H1 (cell line): ENCODE data around the gene CDH9. TPM values are rescaled to one million over a fixed set of nuclear protein-coding genes. Genes with fewer than 3 reads are reported as not detected.

Experiments used
- CTCF ChIA-PET: fragments of 300-600 bp; sonication (Branson Sonifier 250); formaldehyde crosslinking; loops from one replicate; lab custom pipeline; 2021; ENCODE audit not compliant: partially characterized antibody; lab: Charles Lee
- POLR2A ChIA-PET: fragments of 300-600 bp; sonication (Branson Sonifier 250); formaldehyde crosslinking; loops from one replicate; lab custom pipeline; 2021; ENCODE audit warnings: inconsistent platforms; ENCODE audit not compliant: partially characterized antibody; lab: Charles Lee
- DNase-seq, 2 experiments: peaks; one replicate each; pipeline versions ENCODE4 v3.0.0 to v3.0.0-alpha.2; 2010 to 2022; ENCODE audit warnings: low spot score in 2 of 2, low read depth in 1 of 2, mixed read lengths in 1 of 2
- FAIRE-seq: peaks from 2 replicates; lab custom pipeline; 2011; peaks lifted over from hg19 to GRCh38; lab: Jason Lieb, UNC
- H2AFZ ChIP-seq: 2 replicates; pipeline ENCODE4 v1.8.1; 2012; ENCODE audit warnings: low read length, inconsistent platforms
- H2AK5ac ChIP-seq: 2 replicates; pipeline ENCODE4 v1.6.1; 2013; ENCODE audit warnings: low read depth, low read length
- H2BK120ac ChIP-seq: replicated peaks from 2 replicates; pipeline ENCODE3; 2013; ENCODE audit warnings: low read depth, low read length, inconsistent platforms
- H2BK12ac ChIP-seq: 2 replicates; pipeline ENCODE4 v1.6.1; 2013; ENCODE audit warnings: low read depth, low read length
- H2BK15ac ChIP-seq: 2 replicates; pipeline ENCODE4 v1.6.1; 2013; ENCODE audit warnings: low read length
- H2BK20ac ChIP-seq: 2 replicates; pipeline ENCODE4 v1.6.1; 2013; ENCODE audit warnings: low read length
- H2BK5ac ChIP-seq: 2 replicates; pipeline ENCODE4 v1.6.1; 2013; ENCODE audit warnings: low read depth, low read length
- H3K14ac ChIP-seq: 2 replicates; pipeline ENCODE4 v1.6.1; 2013; ENCODE audit warnings: inconsistent platforms; ENCODE audit not compliant: insufficient read length
- H3K18ac ChIP-seq: 2 replicates; pipeline ENCODE4 v1.6.1; 2013; ENCODE audit warnings: low read length; ENCODE audit errors: extremely low read depth
- H3K23ac ChIP-seq: 2 replicates; pipeline ENCODE4 v1.6.1; 2013; ENCODE audit warnings: inconsistent platforms; ENCODE audit not compliant: insufficient read length
- H3K23me2 ChIP-seq: 2 replicates; pipeline ENCODE4 v1.6.1; 2013; ENCODE audit warnings: low read depth, low read length
- H3K27ac ChIP-seq: 2 replicates; pipeline ENCODE4 v1.6.1; 2011; ENCODE audit warnings: low read depth, low read length, inconsistent platforms
- H3K27me3 ChIP-seq, 4 experiments: replicated peaks in 1 of 4; 1 replicate in 1 of 4; 2 replicates in 3 of 4; pipeline versions ENCODE4 v1.6.1 to v1.8.1; 2011 to 2013; ENCODE audit warnings: low read length in 3 of 4, mild to moderate bottlenecking in 3 of 4, inconsistent platforms in 2 of 4, mixed read lengths in 2 of 4, moderate library complexity in 1 of 4; ENCODE audit not compliant: control insufficient read depth in 3 of 4, insufficient read depth in 3 of 4; ENCODE audit errors: extremely low read depth in 1 of 4
- H3K36me3 ChIP-seq, 4 experiments: 2 replicates each; pipeline versions ENCODE4 v1.6.1 to v1.8.1; 2011 to 2013; ENCODE audit warnings: mild to moderate bottlenecking in 4 of 4, low read length in 3 of 4, moderate library complexity in 2 of 4, control low read depth in 1 of 4, inconsistent platforms in 1 of 4; ENCODE audit not compliant: insufficient read depth in 4 of 4, control insufficient read depth in 2 of 4
- H3K4ac ChIP-seq: replicated peaks from 2 replicates; pipeline ENCODE3; 2013; ENCODE audit warnings: low read length, low read depth, mixed read lengths, inconsistent platforms; ENCODE audit not compliant: insufficient read length
- H3K4me1 ChIP-seq, 4 experiments: replicated peaks in 1 of 4; 1 replicate in 1 of 4; 2 replicates in 3 of 4; pipeline versions ENCODE4 v1.6.1 to v1.8.1; 2011 to 2013; ENCODE audit warnings: low read length in 3 of 4, inconsistent platforms in 2 of 4, mixed read lengths in 1 of 4; ENCODE audit not compliant: insufficient read depth in 4 of 4, control insufficient read depth in 3 of 4
- H3K4me2 ChIP-seq, 2 experiments: 2 replicates each; pipeline versions ENCODE4 v1.6.1 to v1.8.1; 2011 to 2013; ENCODE audit warnings: low read depth in 2 of 2, low read length in 2 of 2, control low read depth in 1 of 2, inconsistent platforms in 1 of 2, mild to moderate bottlenecking in 1 of 2; ENCODE audit not compliant: insufficient read depth in 1 of 2
- H3K4me3 ChIP-seq, 4 experiments: fragments of 200-600, 300-600 bp in 1 of 4; sonication (generic), shearing (Covaris generic), sonication (Bioruptor Twin) in 1 of 4; 2 replicates each; pipeline versions ENCODE4 v1.5.1 to v1.8.1; 2011 to 2016; ENCODE audit warnings: low read length in 4 of 4, low read depth in 3 of 4, control low read depth in 2 of 4, inconsistent platforms in 2 of 4, mild to moderate bottlenecking in 2 of 4, mixed read lengths in 1 of 4, moderate library complexity in 1 of 4; ENCODE audit not compliant: insufficient read depth in 2 of 4; ENCODE audit errors: extremely low read depth in 1 of 4
- H3K56ac ChIP-seq: replicated peaks from 2 replicates; pipeline ENCODE3; 2013; ENCODE audit warnings: low read depth, mild to moderate bottlenecking, mixed read lengths, low read length, inconsistent platforms; ENCODE audit not compliant: insufficient read length
- H3K79me1 ChIP-seq: 2 replicates; pipeline ENCODE4 v1.6.1; 2013; ENCODE audit warnings: low read depth, low read length, control low read depth
- H3K79me2 ChIP-seq, 2 experiments: 2 replicates each; pipeline versions ENCODE4 v1.6.1 to v1.8.1; 2012 to 2013; ENCODE audit warnings: low read length in 2 of 2, mild to moderate bottlenecking in 2 of 2, inconsistent platforms in 1 of 2; ENCODE audit not compliant: insufficient read depth in 2 of 2, control insufficient read depth in 1 of 2
- H3K9ac ChIP-seq, 4 experiments: replicated peaks in 1 of 4; 1 replicate in 1 of 4; 2 replicates in 3 of 4; pipeline versions ENCODE4 v1.6.1 to v1.8.1; 2011 to 2013; ENCODE audit warnings: low read depth in 3 of 4, low read length in 3 of 4, control low read depth in 2 of 4, mild to moderate bottlenecking in 2 of 4, moderate library complexity in 2 of 4, inconsistent platforms in 1 of 4; ENCODE audit errors: extremely low read depth in 1 of 4
- H3K9me3 ChIP-seq, 2 experiments: 2 replicates each; pipeline versions ENCODE4 v1.6.1 to v1.8.1; 2012 to 2013; ENCODE audit warnings: mild to moderate bottlenecking in 2 of 2, moderate library complexity in 2 of 2, control low read depth in 1 of 2, inconsistent platforms in 1 of 2, low read depth in 1 of 2, low read length in 1 of 2, mixed read lengths in 1 of 2; ENCODE audit not compliant: insufficient read depth in 2 of 2
- H4K20me1 ChIP-seq, 2 experiments: replicated peaks in 1 of 2; 2 replicates each; pipeline versions ENCODE3 to v1.8.1; 2011 to 2013; ENCODE audit warnings: inconsistent platforms in 2 of 2, low read length in 2 of 2, mild to moderate bottlenecking in 1 of 2; ENCODE audit not compliant: insufficient read depth in 2 of 2, control insufficient read depth in 1 of 2
- H4K5ac ChIP-seq: 2 replicates; pipeline ENCODE4 v1.6.1; 2013; ENCODE audit warnings: low read length, low read depth, mixed read lengths, inconsistent platforms; ENCODE audit not compliant: insufficient read length
- H4K8ac ChIP-seq: 2 replicates; pipeline ENCODE4 v1.8.0; 2013; ENCODE audit warnings: mild to moderate bottlenecking, moderate library complexity, low read length, inconsistent platforms; ENCODE audit not compliant: insufficient read depth; ENCODE audit errors: extremely low read depth
- H4K91ac ChIP-seq: replicated peaks from 2 replicates; pipeline ENCODE3; 2013; ENCODE audit warnings: low read length, mixed read lengths, inconsistent platforms; ENCODE audit not compliant: insufficient read length
- BCL11A ChIP-seq, 2 experiments: IDR thresholded peaks; one replicate each; pipeline ENCODE4 v1.6.1; 2011; ENCODE audit warnings: low read depth in 2 of 2, low read length in 2 of 2, mild to moderate bottlenecking in 2 of 2
- CBX5 ChIP-seq: fragments of 300-800, 300-1000 bp; sonication (generic); IDR thresholded peaks from 2 replicates; pipeline ENCODE4 v1.7.1; 2016; ENCODE audit warnings: antibody characterized with exemption, low read length, low read depth
- JUND ChIP-seq: IDR thresholded peaks from 2 replicates; pipeline ENCODE4 v1.6.1; 2011; ENCODE audit warnings: mild to moderate bottlenecking, improper control_type of control experiment, low read length
- KDM4A ChIP-seq: IDR thresholded peaks from one replicate; pipeline ENCODE4 v1.7.1; 2012; ENCODE audit warnings: low read depth, mild to moderate bottlenecking, moderate library complexity, low read length, inconsistent platforms; ENCODE audit not compliant: severe bottlenecking
- PHF8 ChIP-seq: fragments of 200-600 bp; sonication (generic); conservative IDR thresholded peaks from 2 replicates; pipeline ENCODE4 v1.7.1; 2012; ENCODE audit warnings: low read depth, mild to moderate bottlenecking, inconsistent platforms, low read length, moderate library complexity
- POLR2A ChIP-seq, 2 experiments: IDR thresholded peaks; 1 replicate in 1 of 2; 2 replicates in 1 of 2; pipeline ENCODE4 v1.6.1; 2011; ENCODE audit warnings: low read depth in 2 of 2, low read length in 2 of 2, mild to moderate bottlenecking in 2 of 2; ENCODE audit errors: control extremely low read depth in 1 of 2
- POLR2AphosphoS5 ChIP-seq: IDR thresholded peaks from 2 replicates; pipeline ENCODE4 v1.6.1; 2011; ENCODE audit warnings: low read depth, low read length
- RNF2 ChIP-seq: fragments of 200-900, 300-1000 bp; sonication (generic); IDR thresholded peaks from 2 replicates; pipeline ENCODE4 v1.7.1; 2016; ENCODE audit warnings: borderline replicate concordance, low read depth, mild to moderate bottlenecking, antibody characterized with exemption, low read length; ENCODE audit not compliant: poor library complexity, severe bottlenecking; ENCODE audit errors: missing control alignments
- SIX5 ChIP-seq: IDR thresholded peaks from 2 replicates; pipeline ENCODE4 v1.6.1; 2011; ENCODE audit warnings: mild to moderate bottlenecking, low read depth, low read length
- SUZ12 ChIP-seq: fragments of 200-600 bp; sonication (generic); IDR thresholded peaks from 2 replicates; pipeline ENCODE4 v1.6.1; 2012; ENCODE audit warnings: mild to moderate bottlenecking, inconsistent platforms, low read length, moderate library complexity, mixed read lengths
- TAF7 ChIP-seq: optimal IDR thresholded peaks from 2 replicates; pipeline ENCODE3; 2011; ENCODE audit warnings: low read depth, mild to moderate bottlenecking, inconsistent platforms, low read length, moderate library complexity, borderline replicate concordance
- WGBS, 2 experiments: shearing (Covaris generic) in 1 of 2; methylation state at CpG; one replicate each; pipeline versions ENCODE4 v1.1.6 to v1.1.7; 2013 to 2015; ENCODE audit warnings: low lambda C conversion rate in 2 of 2, mixed read lengths in 2 of 2, inconsistent platforms in 1 of 2, low coverage in 1 of 2, missing lambda C conversion rate in 1 of 2; ENCODE audit not compliant: insufficient replicate concordance in 2 of 2, insufficient coverage in 1 of 2, insufficient read length in 1 of 2; ENCODE audit errors: extremely low coverage in 1 of 2, missing lambda C conversion rate in 1 of 2; 5-methylcytosine and 5-hydroxymethylcytosine counted together
- polyA plus RNA-seq, 7 experiments: library from polyadenylated mRNA; depleted of rRNA in 3 of 7; stranded (reverse) in 5 of 7; unstranded in 2 of 7; fragments of >200 nt in 5 of 7; fragments of 200-250 nt in 2 of 7; gene quantifications; 1 replicate in 5 of 7; 2 replicates in 1 of 7; 4 replicates in 1 of 7; pipeline versions ENCODE4 v1.2.1 to v1.2.3, GENCODE V29; 2011 to 2013; ENCODE audit warnings: missing spikeins in 2 of 7, mixed read lengths in 2 of 7
- total RNA-seq: library from RNA; stranded (reverse); fragmentation: NEBNext Ultra II Directional; extraction: Animal tissue kit (Norgen Biotek cat#: 25700); gene quantifications from 2 replicates; pipeline ENCODE4 v1.2.1, GENCODE V29; 2021
- TF ChIP-seq, protein P1 (sequence below), 3 experiments: IDR thresholded peaks; 1 replicate in 2 of 3; 2 replicates in 1 of 3; pipeline versions ENCODE4 v1.5.1 to v1.6.1; 2011; ENCODE audit warnings: low read length in 3 of 3, mild to moderate bottlenecking in 3 of 3, inconsistent platforms in 2 of 3, low read depth in 1 of 3, moderate library complexity in 1 of 3; ENCODE audit not compliant: insufficient read depth in 1 of 3; ENCODE audit errors: control extremely low read depth in 1 of 3

Gene CDH9
- total and polyA plus RNA-seq, 2 of the 8 experiments (the other 6 are each of a cell fraction or from before 2014, with no cell fraction given), result 0.54 to 1.0 TPM

DNA sequence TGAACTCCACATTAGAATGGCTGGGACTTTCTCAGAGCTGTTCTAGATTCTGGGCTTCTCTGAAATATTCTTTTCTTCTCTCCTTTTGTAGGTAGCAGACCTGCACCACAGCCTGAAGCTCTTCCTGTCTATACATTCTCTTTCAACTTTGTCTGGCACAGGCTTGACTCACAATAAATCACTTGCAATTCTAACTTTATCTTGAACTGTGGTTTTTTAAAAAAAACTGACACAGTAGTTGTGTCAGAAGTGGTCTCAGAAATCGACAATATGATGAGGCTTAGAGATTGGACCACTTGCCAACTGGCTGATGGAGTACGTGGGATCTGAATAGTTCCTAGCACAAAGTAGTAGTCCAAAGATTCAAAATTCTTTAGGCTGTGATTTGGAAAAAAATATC, 24.1 kb upstream of the CDH9 start:
- POLR2A ChIA-PET, result no interaction called here
- no peak overlapping the region for H2AK5ac ChIP-seq
- no peak for TF ChIP-seq SUZ12
- TF ChIP-seq PHF8, result no peak
- TF ChIP-seq BCL11A (IDR thresholded peaks at IDR 0.05; ENCODE audit: low read depth in 2 of 2, low read length in 2 of 2), result no peak
- no peak for TF ChIP-seq RNF2
- TF ChIP-seq, protein P1, sequence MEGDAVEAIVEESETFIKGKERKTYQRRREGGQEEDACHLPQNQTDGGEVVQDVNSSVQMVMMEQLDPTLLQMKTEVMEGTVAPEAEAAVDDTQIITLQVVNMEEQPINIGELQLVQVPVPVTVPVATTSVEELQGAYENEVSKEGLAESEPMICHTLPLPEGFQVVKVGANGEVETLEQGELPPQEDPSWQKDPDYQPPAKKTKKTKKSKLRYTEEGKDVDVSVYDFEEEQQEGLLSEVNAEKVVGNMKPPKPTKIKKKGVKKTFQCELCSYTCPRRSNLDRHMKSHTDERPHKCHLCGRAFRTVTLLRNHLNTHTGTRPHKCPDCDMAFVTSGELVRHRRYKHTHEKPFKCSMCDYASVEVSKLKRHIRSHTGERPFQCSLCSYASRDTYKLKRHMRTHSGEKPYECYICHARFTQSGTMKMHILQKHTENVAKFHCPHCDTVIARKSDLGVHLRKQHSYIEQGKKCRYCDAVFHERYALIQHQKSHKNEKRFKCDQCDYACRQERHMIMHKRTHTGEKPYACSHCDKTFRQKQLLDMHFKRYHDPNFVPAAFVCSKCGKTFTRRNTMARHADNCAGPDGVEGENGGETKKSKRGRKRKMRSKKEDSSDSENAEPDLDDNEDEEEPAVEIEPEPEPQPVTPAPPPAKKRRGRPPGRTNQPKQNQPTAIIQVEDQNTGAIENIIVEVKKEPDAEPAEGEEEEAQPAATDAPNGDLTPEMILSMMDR (IDR thresholded peaks at IDR 0.05; ENCODE audit: control extremely low read depth in 1 of 3, insufficient read depth in 1 of 3, low read depth in 1 of 3, low read length in 3 of 3), result no peak
- no peak for TF ChIP-seq TAF7
- no peak for TF ChIP-seq SIX5
- no peak for TF ChIP-seq JUND
- TF ChIP-seq KDM4A, result no peak
- no peak for TF ChIP-seq POLR2AphosphoS5
- TF ChIP-seq POLR2A (IDR thresholded peaks at IDR 0.05; ENCODE audit: control extremely low read depth in 1 of 2, low read depth in 2 of 2, low read length in 2 of 2), result no peak
- no peak for TF ChIP-seq CBX5

More for the DNA sequence above, 24.1 kb upstream of the CDH9 start:
- CTCF ChIA-PET, result interaction anchor here (0.6 kb wide), 1 partner anchor 140 kb away, joined by 3 read pairs; no protein-coding TSS in a partner anchor
- Histone ChIP-seq H3K36me3 (no peaks in the 10 kb centered on the region), H3K27me3 (no peaks in the 10 kb centered on the region), H3K4ac (no peak overlapping the region), H2BK120ac (no peak overlapping the region), H3K9ac (no peak overlapping the region), H2BK5ac (no peak overlapping the region), H4K5ac (no peak overlapping the region), H2AFZ (no peak overlapping the region), H3K56ac (no peak overlapping the region), H3K27ac (no peak overlapping the region), H3K9me3 (no peaks in the 10 kb centered on the region), H3K23me2 (no peaks in the 10 kb centered on the region), H3K4me3 (no peak overlapping the region), H3K14ac (no peak overlapping the region), H3K23ac (no peak overlapping the region), H4K91ac (no peak overlapping the region), H3K18ac (no peak overlapping the region), H2BK12ac (no peak overlapping the region), H4K20me1 (no peaks in the 10 kb centered on the region), H3K79me2 (no peaks in the 10 kb centered on the region), H4K8ac (no peak overlapping the region), H2BK20ac (no peak overlapping the region), H3K79me1 (no peaks in the 10 kb centered on the region), H3K4me2 (no peak overlapping the region), H3K4me1 (no peaks in the 10 kb centered on the region), H2BK15ac (no peak overlapping the region)
- no peak for FAIRE-seq
- DNase-seq, result no peak
- WGBS, 2 experiments, result 89% methylated on average over 2 of the region's 2 CpGs; no CpG with 5 or more reads in 1 of the 2 experiments
